Mesenteric fat pad (tissue), 1 donor: ENCODE data around the gene JMJD7. TPM values are rescaled to one million over a fixed set of nuclear protein-coding genes. Genes with fewer than 3 reads are reported as not detected.
"Not testable (repeated sequence)": the region's sequence is repeated elsewhere in the genome, so short reads cannot be mapped to it uniquely, and the experiment has no call there.

Source experiments
- DNase-seq: peaks from one replicate; pipeline ENCODE4 v3.0.0-alpha.2; 2020; ENCODE audit warnings: low spot score
- total RNA-seq: library from RNA; stranded (reverse); fragmentation: NEBNext Ultra II Directional; extraction: Animal tissue kit (Norgen Biotek cat#: 25700); gene quantifications from one replicate; pipeline ENCODE4 v1.2.1, GENCODE V29; 2021
- donor health status: DM: yes; HTN: yes; CAD: no.

Gene JMJD7
- total RNA-seq, 1 donor from 2014 or later, result 7.7 TPM

DNA sequence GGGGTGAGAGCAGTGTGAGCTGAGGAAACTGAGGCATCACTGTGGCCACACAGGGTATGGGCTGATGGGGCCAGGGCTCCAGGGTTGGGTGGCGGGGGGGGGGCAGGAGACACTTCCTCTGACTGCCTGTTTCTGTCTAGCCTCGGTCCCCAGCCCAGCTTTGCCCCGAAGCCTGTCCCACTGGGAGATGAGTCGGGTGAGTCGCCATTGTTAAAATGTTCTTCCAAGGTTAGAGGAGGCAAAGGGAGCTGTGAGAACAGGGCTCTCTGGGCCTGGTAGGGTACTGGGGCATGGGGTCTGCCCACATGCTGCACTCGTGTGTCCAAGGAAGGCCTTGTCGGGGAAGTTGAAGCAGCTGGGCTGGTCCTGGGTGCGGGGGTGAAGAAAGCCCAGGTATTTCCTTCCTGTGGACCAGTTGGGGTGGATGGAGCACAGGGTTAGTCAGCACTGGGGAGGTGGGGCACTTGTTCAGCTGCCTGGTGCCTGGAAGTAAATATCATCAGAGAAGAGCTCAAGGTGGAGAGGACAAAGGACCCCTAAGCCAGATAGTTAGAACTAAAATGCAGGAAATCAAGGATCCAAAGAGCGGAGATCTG lies 8.3 kb upstream of the JMJD7 start:
- DNase-seq, result no peak

DNA sequence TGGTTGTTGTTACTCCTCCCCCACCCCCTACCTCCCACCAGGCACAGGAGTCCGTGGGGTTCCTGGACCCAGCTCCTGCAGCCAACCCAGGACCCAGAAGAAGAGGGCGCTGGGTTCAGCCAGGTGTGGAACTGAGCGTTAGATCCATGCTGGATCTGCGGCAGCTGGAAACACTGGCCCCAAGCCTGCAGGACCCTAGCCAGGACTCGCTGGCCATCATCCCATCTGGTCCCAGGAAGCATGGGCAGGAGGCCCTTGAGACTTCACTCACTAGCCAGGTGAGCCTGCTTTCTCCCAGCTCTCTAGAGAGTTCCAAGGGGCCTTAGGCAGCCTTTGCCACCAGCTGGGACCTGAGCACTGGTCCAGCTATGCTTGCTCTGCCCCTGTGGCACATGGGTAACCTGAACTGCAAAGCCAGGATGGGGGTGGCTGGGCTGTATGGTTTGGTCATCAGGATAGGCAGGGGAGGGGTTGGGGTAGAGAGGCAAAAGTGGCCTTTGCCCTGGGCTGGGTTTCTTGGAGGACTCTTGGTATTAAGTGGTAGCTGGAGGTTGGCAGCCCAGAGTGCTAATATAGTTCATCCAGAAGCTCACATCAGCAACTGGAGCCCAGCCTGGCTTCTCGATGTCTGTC lies 7.0 kb upstream of the JMJD7 start:
- no peak for DNase-seq

DNA sequence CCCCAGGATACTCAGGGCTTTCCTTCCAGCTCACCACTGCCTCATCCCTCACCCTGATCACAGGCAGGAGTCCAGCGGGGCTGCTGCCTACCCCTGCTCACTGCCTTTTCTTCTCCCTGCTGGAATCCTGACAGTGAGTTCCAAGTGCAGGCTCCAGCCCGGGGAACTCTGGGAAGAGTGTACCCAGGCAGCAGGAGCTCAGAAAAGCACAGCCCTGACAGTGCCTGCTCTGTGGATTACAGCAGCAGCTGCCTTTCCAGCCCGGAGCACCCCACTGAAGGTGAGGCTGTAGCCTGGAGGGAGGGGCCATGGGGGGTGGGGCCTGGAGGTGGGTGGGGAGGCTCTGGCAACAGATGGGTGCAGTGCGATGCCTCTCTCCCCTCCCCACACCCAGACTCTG lies 6.1 kb upstream of the JMJD7 start:
- no peak for DNase-seq

DNA sequence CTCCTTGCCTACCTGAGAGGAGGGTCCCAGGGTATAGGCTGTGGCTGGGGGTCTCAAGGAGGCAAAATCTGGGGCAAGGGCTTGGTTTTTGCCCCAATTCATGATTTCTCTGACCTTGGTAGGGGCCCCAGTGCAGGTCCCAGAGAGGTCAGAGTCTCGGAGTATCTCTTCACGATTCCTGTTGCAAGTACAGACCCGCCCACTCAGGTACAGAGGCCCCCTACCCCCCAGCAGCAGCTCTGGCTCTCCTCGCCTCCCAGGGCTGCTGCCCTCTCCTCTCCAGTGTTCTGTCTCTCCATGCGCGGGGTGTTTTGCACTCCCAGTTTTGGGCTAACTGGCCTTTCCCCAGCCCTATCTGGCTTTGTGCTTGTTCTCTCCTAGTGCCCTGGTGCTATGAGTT lies 5.4 kb upstream of the JMJD7 start:
- DNase-seq, result no peak

DNA sequence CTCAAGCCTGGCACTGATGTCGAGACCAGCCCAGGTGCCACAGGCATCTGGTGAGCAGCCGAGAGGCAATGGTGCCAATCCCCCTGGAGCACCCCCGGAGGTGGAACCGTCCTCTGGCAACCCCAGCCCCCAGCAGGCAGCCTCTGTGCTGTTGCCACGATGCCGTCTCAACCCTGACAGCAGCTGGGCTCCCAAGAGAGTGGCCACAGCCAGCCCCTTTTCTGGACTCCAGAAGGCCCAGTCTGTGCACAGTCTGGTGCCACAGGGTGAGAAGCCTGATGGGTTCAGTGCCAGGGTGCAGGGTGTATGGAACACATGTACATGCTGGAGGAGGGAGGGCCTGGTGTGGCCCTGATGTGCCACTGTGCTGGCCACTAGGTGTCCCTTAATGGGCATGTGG lies 4.9 kb upstream of the JMJD7 start:
- no peak for DNase-seq

DNA sequence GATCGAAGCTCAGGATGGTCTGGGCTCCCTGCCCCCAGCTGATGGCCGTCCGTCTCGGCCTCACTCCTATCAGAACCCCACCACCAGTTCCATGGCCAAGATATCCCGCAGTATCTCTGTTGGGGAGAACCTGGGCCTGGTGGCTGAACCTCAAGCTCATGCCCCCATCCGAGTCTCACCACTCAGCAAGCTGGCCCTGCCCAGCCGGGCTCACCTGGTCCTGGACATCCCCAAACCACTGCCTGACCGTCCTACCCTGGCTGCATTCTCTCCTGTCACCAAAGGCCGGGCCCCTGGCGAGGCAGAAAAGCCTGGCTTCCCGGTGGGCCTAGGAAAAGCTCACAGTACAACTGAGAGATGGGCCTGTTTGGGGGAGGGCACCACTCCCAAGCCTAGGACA lies 4.4 kb upstream of the JMJD7 start:
- DNase-seq, result no peak

DNA sequence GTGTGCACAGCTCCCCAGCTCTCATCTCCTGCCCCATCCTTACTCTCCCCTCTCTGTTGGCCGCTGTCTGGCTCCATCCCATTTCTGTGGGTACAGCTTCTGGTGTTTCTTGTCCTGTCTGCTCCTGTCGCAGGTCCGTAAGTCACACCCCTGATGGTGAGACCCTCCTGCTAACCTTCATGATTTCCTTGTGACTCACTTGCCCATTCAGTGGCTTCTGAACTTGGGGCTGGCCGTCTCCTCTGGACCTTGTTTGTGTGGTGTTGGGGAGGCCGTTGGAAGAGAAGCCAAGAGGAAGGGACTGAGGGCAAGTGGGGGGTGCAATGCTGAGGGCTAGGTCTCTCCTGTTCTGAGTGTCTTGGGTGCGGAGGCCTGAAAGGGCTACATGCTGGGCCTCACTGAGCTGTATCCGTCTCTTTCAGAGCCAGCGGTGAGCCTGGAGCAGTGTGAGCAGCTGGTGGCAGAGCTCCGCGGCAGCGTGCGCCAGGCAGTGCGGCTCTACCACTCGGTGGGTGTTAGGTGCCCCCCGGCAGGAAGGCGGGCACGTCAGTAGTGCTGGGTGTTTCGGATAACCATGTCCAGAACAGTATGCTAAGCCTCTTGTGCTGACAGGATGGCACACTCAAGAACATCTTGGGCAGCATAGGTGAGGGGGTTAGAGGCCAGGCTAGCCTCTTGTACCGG lies 3.7 kb upstream of the JMJD7 start:
- DNase-seq, result no peak

DNA sequence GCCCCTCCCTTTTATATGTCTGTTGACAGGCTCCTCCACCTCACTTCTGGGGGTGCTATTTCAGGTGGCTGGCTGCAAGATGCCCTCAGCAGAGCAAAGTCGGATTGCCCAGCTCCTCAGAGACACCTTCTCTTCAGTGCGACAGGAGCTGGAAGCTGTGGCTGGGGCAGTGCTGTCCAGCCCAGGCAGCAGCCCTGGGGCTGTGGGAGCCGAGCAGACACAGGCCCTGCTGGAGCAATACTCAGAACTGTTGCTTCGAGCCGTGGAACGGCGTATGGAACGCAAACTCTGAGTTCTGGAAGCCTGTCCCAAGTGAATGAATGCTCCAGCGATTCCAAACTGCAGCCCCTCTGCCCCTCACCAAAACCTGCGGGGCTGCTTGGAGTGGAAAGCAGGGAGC lies 2.7 kb upstream of the JMJD7 start:
- DNase-seq, result no peak

DNA sequence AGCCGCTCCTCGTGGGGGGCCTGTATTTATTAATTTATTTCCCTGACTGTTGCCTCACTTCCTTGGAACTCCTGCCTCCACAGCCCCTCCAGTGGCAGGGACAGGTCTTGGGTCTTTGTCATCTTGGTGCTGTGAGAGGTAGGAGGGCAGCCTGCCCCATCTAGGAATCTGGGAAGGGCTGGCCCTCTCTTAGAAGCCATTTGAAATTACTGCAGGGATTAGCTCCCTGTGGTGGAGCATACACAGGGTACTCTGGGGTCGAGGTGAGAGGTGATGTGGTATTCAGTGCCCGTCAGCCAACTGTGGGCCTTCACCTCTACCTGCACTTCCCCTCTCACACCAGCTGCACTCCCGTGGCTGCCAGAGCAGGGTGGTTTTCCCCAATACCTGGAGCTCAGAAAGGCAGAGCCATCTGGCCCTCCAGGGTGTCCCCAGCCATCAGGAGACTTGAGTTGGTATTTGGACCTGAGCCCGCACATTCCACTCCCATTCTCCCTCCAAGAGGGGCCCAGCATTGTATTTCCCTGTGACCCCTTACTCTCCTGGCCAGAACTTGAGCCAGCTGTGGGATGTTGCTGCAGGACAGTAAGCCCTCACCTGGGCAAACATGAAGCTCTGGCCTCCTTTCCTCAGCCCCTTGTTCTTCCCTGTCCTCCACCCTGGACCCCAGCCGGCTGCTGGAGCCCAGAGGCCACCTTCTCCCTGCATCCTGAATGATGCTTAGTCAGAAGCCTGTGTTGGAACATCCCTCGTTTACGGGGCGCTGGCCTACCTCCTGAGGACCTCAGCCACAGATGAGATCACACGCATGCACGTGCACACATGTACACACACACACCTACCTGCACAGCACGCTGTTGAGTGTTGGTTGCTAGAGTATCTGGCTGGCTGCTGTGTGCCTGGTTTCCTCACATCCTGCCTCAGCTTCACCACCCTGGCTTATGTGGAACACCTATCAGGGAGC lies 2.0 kb upstream of the JMJD7 start:
- DNase-seq, result no peak

DNA sequence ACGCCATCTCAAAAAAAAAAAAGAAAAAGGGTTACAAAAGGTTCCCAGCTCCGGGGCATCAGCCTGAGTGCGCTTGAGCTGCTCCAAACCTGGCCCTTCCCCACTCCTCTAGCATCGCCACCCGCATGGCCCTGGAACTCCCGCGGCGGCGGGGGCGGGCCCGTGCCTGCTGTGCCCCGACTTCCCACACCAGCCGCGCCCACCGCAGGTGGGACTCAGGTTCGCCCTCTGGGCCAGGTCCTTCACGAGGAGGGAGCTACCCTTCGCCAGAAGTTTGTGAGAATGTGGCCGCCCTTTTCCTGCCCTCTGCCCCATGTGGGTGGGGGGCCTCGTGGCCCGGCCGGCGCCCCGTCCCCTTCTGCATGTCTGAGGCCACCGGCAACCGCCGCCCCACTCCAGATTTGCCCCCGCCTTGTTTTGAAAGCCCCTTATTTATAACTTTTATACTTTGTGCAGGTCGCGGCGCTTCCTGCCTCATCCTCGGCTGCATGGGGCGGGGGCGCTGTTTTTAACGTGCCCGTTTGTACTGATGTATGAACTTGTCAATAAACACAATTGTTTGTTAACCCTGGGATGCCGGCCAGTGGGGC lies 507 bp upstream of the JMJD7 start:
- DNase-seq, result no peak

DNA sequence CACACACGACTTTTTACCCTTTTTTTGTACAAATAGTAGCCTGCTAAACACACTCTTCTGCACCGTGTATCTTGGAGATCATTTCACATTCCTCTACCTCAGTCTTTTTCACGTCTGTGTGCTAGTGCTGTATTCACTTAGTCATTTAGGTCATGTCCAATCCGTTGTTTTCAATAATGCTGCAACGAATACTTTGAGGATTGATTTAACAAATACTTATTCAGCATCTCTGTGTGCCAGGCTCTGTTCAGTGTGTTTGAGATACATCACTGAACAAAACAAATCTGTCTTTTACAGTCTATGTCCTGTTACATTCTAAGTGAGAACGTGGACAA lies 882 bp downstream of the JMJD7 start:
- DNase-seq, result no peak

DNA sequence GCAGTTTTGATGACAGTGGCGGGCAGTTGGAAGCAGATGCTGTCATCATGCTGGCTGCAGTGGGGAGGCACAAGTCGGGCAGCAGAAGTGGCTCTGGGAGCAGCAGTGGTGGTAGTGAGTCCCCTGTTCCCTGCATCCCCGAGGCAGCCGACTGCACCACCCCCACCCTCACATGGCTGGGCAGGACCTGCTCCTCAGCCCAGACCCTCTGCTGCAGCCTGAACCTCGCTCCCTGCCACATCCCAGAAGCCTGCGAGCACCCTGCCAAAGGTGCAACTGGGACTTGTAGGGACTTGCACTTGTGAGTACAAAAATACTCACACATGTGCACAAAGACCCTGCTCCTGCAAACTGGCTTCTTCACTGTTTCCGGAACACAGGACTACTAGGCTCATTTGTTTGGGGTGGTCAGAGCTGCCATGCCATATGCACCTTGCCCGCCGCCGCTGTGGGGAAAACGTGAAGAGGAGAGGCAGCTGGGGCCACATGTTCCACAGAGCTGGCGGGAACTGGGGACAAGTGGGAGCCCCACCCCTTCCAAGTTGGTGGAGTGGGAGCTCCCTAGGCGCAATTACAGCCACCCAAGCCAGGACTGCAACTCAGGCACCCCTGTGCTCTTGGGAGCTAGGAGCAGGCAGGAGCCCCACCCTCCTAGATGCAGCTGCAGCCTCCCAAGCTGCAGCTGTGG lies 2.2 kb downstream of the JMJD7 start:
- no peak for DNase-seq

DNA sequence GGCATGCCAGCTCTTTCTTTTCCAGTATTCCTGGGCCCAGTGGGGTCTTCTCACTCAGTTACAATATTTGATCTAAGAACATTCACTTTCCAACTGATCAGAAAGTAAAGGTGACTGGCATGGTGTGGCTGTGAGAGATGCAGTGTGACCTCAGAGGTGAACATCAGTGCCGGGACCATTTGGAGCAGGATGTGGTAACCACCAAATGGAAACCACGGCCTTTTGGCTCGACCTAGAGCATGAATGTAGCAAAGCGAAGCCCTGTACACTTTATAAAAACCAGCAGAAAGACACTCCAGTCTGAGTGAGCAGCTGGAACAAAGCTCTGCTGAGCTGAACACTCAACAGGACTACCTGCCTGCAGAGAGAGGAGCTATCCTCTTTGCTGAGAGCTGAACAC lies 3.4 kb downstream of the JMJD7 start:
- DNase-seq, result not testable (repeated sequence)

DNA sequence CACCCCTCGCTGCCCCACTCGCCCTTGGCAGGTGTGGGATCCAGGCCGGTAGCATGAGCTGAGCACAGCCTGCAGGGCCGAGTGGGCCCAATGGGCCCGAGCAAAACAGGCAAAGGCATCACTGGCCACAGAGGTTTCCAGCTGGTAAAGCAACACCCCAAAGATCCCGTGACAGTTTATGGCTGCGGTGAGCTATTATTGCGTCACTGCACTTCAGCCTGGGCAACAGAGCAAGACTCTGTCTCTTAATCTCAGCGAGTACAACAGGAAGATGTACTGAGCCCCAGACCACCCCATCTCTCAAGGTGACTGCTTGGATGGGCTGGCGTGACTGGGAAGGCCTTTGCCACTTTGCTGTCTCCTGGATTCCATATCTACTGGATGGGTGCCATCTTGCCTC lies 4.3 kb downstream of the JMJD7 start:
- no peak for DNase-seq

DNA sequence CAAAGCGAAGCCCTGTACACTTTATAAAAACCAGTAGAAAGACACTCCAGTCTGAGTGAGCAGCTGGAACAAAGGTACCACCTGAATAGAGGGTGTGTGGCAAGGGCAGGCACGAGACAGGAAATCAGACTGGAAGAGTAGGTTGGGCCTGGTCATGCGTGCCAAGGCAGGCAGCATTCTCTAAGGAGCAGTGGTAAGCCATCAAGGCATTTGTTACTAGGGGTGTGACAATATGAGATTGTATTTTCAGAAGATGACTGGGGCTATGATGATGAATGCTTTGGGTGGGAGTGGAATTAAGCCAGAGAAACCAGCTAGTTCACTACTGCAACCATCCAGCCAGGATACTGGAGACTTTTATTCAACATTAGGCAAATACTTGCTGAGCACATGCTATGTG lies 5.0 kb downstream of the JMJD7 start:
- DNase-seq, result no peak

DNA sequence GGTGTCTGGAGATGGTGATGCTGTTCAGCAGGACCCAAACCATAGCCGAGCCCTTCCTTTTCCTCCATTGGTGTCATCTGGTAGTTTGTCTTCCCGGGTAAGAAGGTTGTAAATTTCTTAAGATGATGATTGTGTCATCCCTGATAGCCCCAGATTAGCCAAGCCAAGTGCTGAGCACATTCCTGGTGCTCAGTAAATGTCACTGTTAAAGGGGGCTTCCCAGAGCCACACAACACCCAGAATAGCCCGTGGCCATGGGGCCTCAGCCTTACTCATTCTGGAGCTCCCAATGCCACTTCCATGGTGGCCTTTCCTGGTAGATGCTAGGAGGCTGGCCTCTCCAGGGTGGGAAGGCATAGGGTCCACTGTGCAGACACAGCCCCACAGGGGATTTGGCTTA lies 6.2 kb downstream of the JMJD7 start:
- no peak for DNase-seq

DNA sequence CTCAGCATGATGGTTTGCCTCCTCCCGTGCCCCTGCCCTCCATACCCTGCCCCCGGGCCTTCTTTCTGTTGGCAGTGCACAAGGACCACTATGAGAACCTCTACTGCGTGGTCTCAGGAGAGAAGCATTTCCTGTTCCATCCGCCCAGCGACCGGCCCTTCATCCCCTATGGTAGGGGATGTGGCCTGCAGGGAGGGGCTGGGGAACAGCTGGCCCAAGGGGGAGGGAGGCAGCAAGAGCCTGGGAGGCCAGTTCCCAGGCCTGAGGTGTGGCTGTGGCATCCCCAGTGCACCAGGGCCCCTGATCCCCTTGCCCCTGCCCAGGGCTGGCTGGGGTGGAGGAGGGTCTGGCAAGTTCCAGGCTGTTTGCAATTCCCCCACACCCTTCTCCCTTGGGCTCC lies 8.2 kb downstream of the JMJD7 start:
- no peak for DNase-seq

DNA sequence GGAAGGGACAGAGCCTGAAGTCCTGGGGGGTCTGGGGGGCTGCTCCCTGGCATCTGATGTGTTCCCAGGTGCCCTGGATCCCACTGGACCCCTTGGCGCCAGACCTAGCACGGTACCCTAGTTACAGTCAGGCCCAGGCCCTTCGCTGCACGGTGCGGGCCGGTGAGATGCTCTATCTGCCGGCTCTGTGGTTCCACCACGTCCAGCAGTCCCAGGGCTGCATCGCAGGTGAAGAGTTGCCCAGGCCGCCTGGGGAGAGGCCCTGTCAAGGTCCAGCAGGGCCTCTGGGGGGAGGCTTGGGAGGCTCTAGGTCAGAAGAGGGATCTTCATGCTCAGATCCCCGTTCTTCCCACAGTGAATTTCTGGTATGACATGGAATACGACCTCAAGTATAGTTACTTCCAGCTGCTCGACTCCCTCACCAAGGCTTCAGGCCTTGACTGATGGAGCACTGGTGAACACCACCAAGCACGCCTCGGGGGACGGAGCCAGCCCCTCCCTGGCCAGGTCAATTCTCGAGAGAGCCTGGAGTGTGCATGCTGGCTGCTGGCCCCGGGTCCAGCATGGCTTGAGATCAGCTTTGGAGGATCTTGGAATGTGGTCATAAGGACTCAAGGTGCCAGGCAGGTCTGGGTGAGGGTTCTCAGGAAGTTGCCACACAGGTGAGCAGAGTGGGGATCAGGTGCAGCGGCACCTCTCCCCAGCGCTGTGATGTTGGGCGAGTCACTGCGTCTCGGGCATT lies 9.0 kb downstream of the JMJD7 start:
- no peak for DNase-seq

DNA sequence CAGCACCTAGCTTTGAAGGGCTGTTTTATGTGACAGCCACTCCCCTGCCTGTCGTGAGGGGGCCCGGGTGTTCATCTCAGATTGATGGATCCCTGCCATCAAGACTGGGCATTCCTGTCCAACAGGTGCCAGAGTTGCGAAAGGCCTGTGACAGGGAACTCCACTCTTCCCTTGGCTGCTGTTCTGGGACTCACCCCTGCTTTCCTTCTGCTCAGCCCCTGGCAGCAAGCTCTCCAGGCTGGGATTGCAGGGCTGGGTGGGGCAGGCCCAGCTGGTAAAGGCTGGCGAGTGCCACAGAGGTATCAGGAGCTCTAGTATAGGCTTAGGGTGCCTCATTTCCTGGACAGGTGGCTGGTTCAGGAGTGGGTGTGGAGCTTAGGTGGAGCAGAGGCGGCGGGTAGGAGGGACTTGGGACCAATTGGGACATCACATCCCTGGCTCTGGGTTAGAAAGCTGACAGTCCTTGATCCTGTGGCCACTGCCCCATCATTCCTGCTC lies 10.6 kb downstream of the JMJD7 start, which contains the start of gene PLA2G4B:
Gene PLA2G4B, plus strand, starts transcription at position 448 of the 498 bp plus-strand sequence. CDS start 67 bp downstream, outside the sequence.
- no peak for DNase-seq
